ENCODE measurements around the gene TBCEL.

DNA sequence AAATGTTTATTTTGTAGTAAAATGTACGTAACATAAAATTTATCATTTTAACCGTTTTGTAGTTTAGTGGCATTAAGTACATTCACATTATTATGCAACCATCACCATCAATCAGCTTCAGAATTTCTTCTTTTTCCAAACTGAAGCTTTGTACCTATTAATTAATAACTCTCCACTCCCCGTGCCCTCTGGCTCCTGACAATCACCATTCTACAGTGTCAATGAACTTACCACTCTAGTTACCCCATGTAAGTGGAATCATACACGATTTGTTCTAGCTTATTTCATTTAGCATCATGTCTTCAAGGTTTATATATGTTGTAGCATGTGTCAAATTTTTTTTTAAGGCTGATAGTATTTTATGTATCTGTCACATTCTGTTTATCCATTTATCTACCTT is 9.7 kb downstream of the TBCEL start:
- TF ChIP-seq, protein P1, sequence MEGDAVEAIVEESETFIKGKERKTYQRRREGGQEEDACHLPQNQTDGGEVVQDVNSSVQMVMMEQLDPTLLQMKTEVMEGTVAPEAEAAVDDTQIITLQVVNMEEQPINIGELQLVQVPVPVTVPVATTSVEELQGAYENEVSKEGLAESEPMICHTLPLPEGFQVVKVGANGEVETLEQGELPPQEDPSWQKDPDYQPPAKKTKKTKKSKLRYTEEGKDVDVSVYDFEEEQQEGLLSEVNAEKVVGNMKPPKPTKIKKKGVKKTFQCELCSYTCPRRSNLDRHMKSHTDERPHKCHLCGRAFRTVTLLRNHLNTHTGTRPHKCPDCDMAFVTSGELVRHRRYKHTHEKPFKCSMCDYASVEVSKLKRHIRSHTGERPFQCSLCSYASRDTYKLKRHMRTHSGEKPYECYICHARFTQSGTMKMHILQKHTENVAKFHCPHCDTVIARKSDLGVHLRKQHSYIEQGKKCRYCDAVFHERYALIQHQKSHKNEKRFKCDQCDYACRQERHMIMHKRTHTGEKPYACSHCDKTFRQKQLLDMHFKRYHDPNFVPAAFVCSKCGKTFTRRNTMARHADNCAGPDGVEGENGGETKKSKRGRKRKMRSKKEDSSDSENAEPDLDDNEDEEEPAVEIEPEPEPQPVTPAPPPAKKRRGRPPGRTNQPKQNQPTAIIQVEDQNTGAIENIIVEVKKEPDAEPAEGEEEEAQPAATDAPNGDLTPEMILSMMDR (IDR thresholded peaks at IDR 0.05; ENCODE audit: extremely low read depth in 1 of 2, insufficient read depth in 1 of 2, low read depth in 1 of 2, low read length in 2 of 2) = no peak
- TF ChIP-seq EZH2 (IDR thresholded peaks at IDR 0.05; ENCODE audit: borderline replicate concordance, low read depth, low read length, severe bottlenecking) = no peak
- TF ChIP-seq, protein P2, sequence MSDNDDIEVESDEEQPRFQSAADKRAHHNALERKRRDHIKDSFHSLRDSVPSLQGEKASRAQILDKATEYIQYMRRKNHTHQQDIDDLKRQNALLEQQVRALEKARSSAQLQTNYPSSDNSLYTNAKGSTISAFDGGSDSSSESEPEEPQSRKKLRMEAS (IDR thresholded peaks at IDR 0.05; ENCODE audit: insufficient read depth, insufficient read length) = no peak
- TF ChIP-seq POLR2AphosphoS5 (IDR thresholded peaks at IDR 0.05; ENCODE audit: insufficient read depth, low read depth, low read length) = no peak
- TF ChIP-seq POLR2A (IDR thresholded peaks at IDR 0.05; ENCODE audit: low read depth, low read length) = no peak

All from endothelial cell of umbilical vein (primary cell).